Fibroblast of mammary gland (primary cell): Measurements from ENCODE around the gene RAB20.

Experiments used
- DNase-seq: peaks from one replicate; pipeline ENCODE4 v3.0.0-alpha.2; 2010; ENCODE audit warnings: low read depth
- H3K4me3 ChIP-seq: 2 replicates; pipeline ENCODE4 v1.5.1; 2011; ENCODE audit warnings: low read depth, mild to moderate bottlenecking, low read length, moderate library complexity; ENCODE audit not compliant: control insufficient read depth
- CTCF ChIP-seq: conservative IDR thresholded peaks from 2 replicates; pipeline ENCODE4 v1.5.1; 2011; ENCODE audit warnings: low read depth, low read length, inconsistent platforms; ENCODE audit not compliant: control insufficient read depth, insufficient read depth

The RAB20 gene

GRCh38 chr13:110517505-110518225 lies 43.9 kb downstream of the RAB20 start:
- no peak overlapping the region for H3K4me3 ChIP-seq
- no peak for TF ChIP-seq CTCF
- peak; percentile 40 for DNase-seq

- TF ChIP-seq CTCF, result no peak
- no peak for DNase-seq
- H3K4me3 ChIP-seq, result no peak overlapping the region
These were observed 45.0 kb downstream of the RAB20 start for GRCh38 chr13:110516500-110516899.

- TF ChIP-seq CTCF, result no peak
These were observed 49.3 kb downstream of the RAB20 start for GRCh38 chr13:110512198-110512740.

GRCh38 chr13:110511509-110512181 lies 49.9 kb downstream of the RAB20 start:
- TF ChIP-seq CTCF, result no peak
- DNase-seq, result no peak
- H3K4me3 ChIP-seq, result no peak overlapping the region

More at GRCh38 chr13:110512198-110512740, 49.3 kb downstream of the RAB20 start:
- no peak overlapping the region for H3K4me3 ChIP-seq
- DNase-seq, result no peak

GRCh38 chr13:110509971-110510786 lies 51.3 kb downstream of the RAB20 start:
- H3K4me3 ChIP-seq, result no peak overlapping the region
- DNase-seq, result no peak
- no peak for TF ChIP-seq CTCF

GRCh38 chr13:110509478-110509926 lies 52.0 kb downstream of the RAB20 start:
- no peak overlapping the region for H3K4me3 ChIP-seq
- TF ChIP-seq CTCF, result no peak
- DNase-seq, result no peak
